ENCODE measurements around the gene UBXN4. TPM values are rescaled to one million over a fixed set of nuclear protein-coding genes. Genes with fewer than 3 reads are reported as not detected.
"Not testable (repeated sequence)": the region's sequence is repeated elsewhere in the genome, so short reads cannot be mapped to it uniquely, and the experiment has no call there.

Gene UBXN4
- polyA plus RNA-seq, 2 of the 4 experiments (the other 2 are of a cell fraction) = 70.8 to 129 TPM

GRCh38 chr2:135803278-135803677 is 61.6 kb downstream of the UBXN4 start:
- Histone ChIP-seq H3K4me2 (no peak overlapping the region), H3K9me3 (peaks cover 20% of the 10 kb centered on the region), H3K4me3 (no peak overlapping the region), H3K27ac (no peak overlapping the region), H3K4me1 (no peaks in the 10 kb centered on the region)
- ChIA-PET POLR2A (interaction anchor here (1.4 kb wide), 1 partner anchor 62 kb away, joined by 3 read pairs; no protein-coding TSS in a partner anchor), CTCF (interaction anchor here (0.6 kb wide), 1 partner anchor 40 kb away, joined by 4 read pairs; no protein-coding TSS in a partner anchor)
- TF ChIP-seq EHF (CRISPR knock-in tag; IDR thresholded peaks at IDR 0.05) = no peak
- TF ChIP-seq KDM1A (IDR thresholded peaks at IDR 0.05; ENCODE audit: low read depth) = no peak
- no peak for TF ChIP-seq POLR2A (IDR thresholded peaks at IDR 0.05; ENCODE audit: low read length)
- no peak for TF ChIP-seq USF2 (IDR thresholded peaks at IDR 0.05)
- TF ChIP-seq TP53 (CRISPR knock-in tag; IDR thresholded peaks at IDR 0.05) = no peak
- no peak for TF ChIP-seq EP300 (IDR thresholded peaks at IDR 0.05)
- TF ChIP-seq JUN (IDR thresholded peaks at IDR 0.05) = no peak
- TF ChIP-seq FOSL2 (IDR thresholded peaks at IDR 0.05) = no peak
- TF ChIP-seq FOSL2 (CRISPR knock-in tag; IDR thresholded peaks at IDR 0.05) = no peak
- TF ChIP-seq SMC3 (IDR thresholded peaks at IDR 0.05) = no peak
- TF ChIP-seq PHF8 (IDR thresholded peaks at IDR 0.05; ENCODE audit: borderline replicate concordance, low read depth) = no peak
- TF ChIP-seq MAFK (IDR thresholded peaks at IDR 0.05; ENCODE audit: partially characterized antibody) = no peak
- TF ChIP-seq ZC3H11A (IDR thresholded peaks at IDR 0.05) = no peak
- TF ChIP-seq PBX3 (IDR thresholded peaks at IDR 0.05) = no peak
- no peak for TF ChIP-seq ZSCAN20 (CRISPR knock-in tag; IDR thresholded peaks at IDR 0.05)
- TF ChIP-seq HES2 (IDR thresholded peaks at IDR 0.05) = no peak
- TF ChIP-seq FOXS1 (CRISPR knock-in tag; IDR thresholded peaks at IDR 0.05) = no peak
- no peak for TF ChIP-seq RFX5 (IDR thresholded peaks at IDR 0.05)
- TF ChIP-seq RNF2 (IDR thresholded peaks at IDR 0.05; ENCODE audit: borderline replicate concordance, low read depth) = no peak
- no peak for TF ChIP-seq ELK1 (IDR thresholded peaks at IDR 0.05; ENCODE audit: low read depth, low read length)
- ATAC-seq (no peak), FAIRE-seq (no peak), DNase-seq (ENCODE audit: low read depth in 1 of 2, low spot score in 1 of 2) (no peak)
- 67% methylated on average over 2 of the region's 2 CpGs for WGBS (ENCODE audit: missing lambda C conversion rate)

- CTCF ChIA-PET = interaction anchor here (4.6 kb wide), 1 partner anchor 10 kb away, joined by 28 read pairs; no protein-coding TSS in a partner anchor
- not testable (repeated sequence) for FAIRE-seq
Observed at GRCh38 chr2:135807874-135808273, 66.2 kb downstream of the UBXN4 start.

GRCh38 chr2:135812907-135813511 is 71.4 kb downstream of the UBXN4 start:
- H3K9me3 ChIP-seq = no peaks in the 10 kb centered on the region
- WGBS (ENCODE audit: missing lambda C conversion rate) = 11% methylated on average over 2 of the region's 2 CpGs
- no peak overlapping the region for H3K4me3 ChIP-seq
- ChIA-PET CTCF (no interaction called here), POLR2A (no interaction called here)
- TF ChIP-seq TFCP2L1 (CRISPR knock-in tag; IDR thresholded peaks at IDR 0.05) (no peak), PBX3 (IDR thresholded peaks at IDR 0.05) (no peak), MAFK (IDR thresholded peaks at IDR 0.05; ENCODE audit: partially characterized antibody) (peak; percentile 65), ATOH8 (CRISPR knock-in tag; IDR thresholded peaks at IDR 0.05; ENCODE audit: low read depth) (no peak)
- ATAC-seq (no peak), DNase-seq (ENCODE audit: low read depth in 1 of 2, low spot score in 1 of 2) (no peak), FAIRE-seq (no peak)
- H3K4me2 ChIP-seq = no peak overlapping the region
- H3K27ac ChIP-seq = no peak overlapping the region
- H3K4me1 ChIP-seq = no peaks in the 10 kb centered on the region

More at GRCh38 chr2:135807874-135808273, 66.2 kb downstream of the UBXN4 start:
- POLR2A ChIA-PET; H3K4me1 ChIP-seq; H3K4me3 ChIP-seq; H3K4me2 ChIP-seq; H3K27ac ChIP-seq; H3K9me3 ChIP-seq; ATAC-seq; DNase-seq (ENCODE audit: low read depth in 1 of 2, low spot score in 1 of 2): not testable (repeated sequence)
- WGBS (ENCODE audit: missing lambda C conversion rate) = 41% methylated on average over 3 of the region's 3 CpGs
